DMS114 treated with DMSO at 0.1 percent for 48 hours (cell line): ENCODE data around the gene GRB7.
"Not testable (repeated sequence)": the region's sequence is repeated elsewhere in the genome, so short reads cannot be mapped to it uniquely, and the experiment has no call there.

ENCODE experiments used
- DNase-seq: peaks from one replicate; lab custom pipeline; 2025; ENCODE audit not compliant: unreplicated experiment; lab: John Stamatoyannopoulos, UW

The GRB7 gene

GRCh38 chr17:39709319-39709997 lies 28.3 kb upstream of the GRB7 start:
- DNase-seq: no peak

- DNase-seq: no peak
Observed at GRCh38 chr17:39709998-39710964, 27.5 kb upstream of the GRB7 start.

GRCh38 chr17:39711071-39711470 lies 26.7 kb upstream of the GRB7 start:
- DNase-seq: not testable (repeated sequence)

- no peak for DNase-seq
Observed at GRCh38 chr17:39711851-39712250, 25.9 kb upstream of the GRB7 start.

- no peak for DNase-seq
Observed at GRCh38 chr17:39714234-39714633, 23.5 kb upstream of the GRB7 start.

GRCh38 chr17:39715375-39716072 lies 22.2 kb upstream of the GRB7 start:
- DNase-seq: no peak

GRCh38 chr17:39716073-39716818 lies 21.5 kb upstream of the GRB7 start:
- DNase-seq: no peak

GRCh38 chr17:39716879-39717536 lies 20.7 kb upstream of the GRB7 start:
- DNase-seq: no peak

- no peak for DNase-seq
Observed at GRCh38 chr17:39717660-39718059, 20.1 kb upstream of the GRB7 start.

- no peak for DNase-seq
Observed at GRCh38 chr17:39719563-39720355, 18.0 kb upstream of the GRB7 start.

GRCh38 chr17:39722104-39722503 lies 15.6 kb upstream of the GRB7 start:
- DNase-seq: no peak

GRCh38 chr17:39722965-39723848 lies 14.5 kb upstream of the GRB7 start:
- DNase-seq: no peak

GRCh38 chr17:39724731-39725130 lies 13.0 kb upstream of the GRB7 start:
- no peak for DNase-seq

GRCh38 chr17:39725923-39726322 lies 11.8 kb upstream of the GRB7 start:
- DNase-seq: not testable (repeated sequence)

- no peak for DNase-seq
Observed at GRCh38 chr17:39726617-39727016, 11.1 kb upstream of the GRB7 start.

- DNase-seq: no peak
Observed at GRCh38 chr17:39727556-39727955, 10.2 kb upstream of the GRB7 start.

GRCh38 chr17:39729280-39729851 lies 8.4 kb upstream of the GRB7 start:
- no peak for DNase-seq
